Subcutaneous abdominal adipose tissue (tissue), 5 donors: Measurements from ENCODE around the gene VWDE.
"Not testable (repeated sequence)": the region's sequence is repeated elsewhere in the genome, so short reads cannot be mapped to it uniquely, and the experiment has no call there.

Experiments used
- H3K27ac ChIP-seq: one replicate; pipeline ENCODE4 v1.7.0; 2013; ENCODE audit warnings: low read depth, mild to moderate bottlenecking, inconsistent platforms, low read length, moderate library complexity
- H3K27me3 ChIP-seq, 5 donors: one replicate each; pipeline ENCODE4 v1.7.0; 2013; ENCODE audit warnings: low read length in 5 of 5, inconsistent platforms in 1 of 5; ENCODE audit not compliant: control insufficient read depth in 5 of 5, insufficient read depth in 4 of 5
- H3K36me3 ChIP-seq, 5 donors: one replicate each; pipeline ENCODE4 v1.7.0; 2013; ENCODE audit warnings: low read length in 5 of 5; ENCODE audit not compliant: control insufficient read depth in 5 of 5, insufficient read depth in 5 of 5
- H3K4me1 ChIP-seq, 5 donors: one replicate each; pipeline ENCODE4 v1.7.0; 2013; ENCODE audit warnings: low read length in 5 of 5, mild to moderate bottlenecking in 3 of 5, moderate library complexity in 1 of 5; ENCODE audit not compliant: control insufficient read depth in 5 of 5, insufficient read depth in 5 of 5
- H3K4me3 ChIP-seq, 5 donors: one replicate each; pipeline ENCODE4 v1.7.0; 2013; ENCODE audit warnings: low read length in 5 of 5, low read depth in 1 of 5
- H3K9ac ChIP-seq, 5 donors: one replicate each; pipeline ENCODE4 v1.7.0; 2013; ENCODE audit warnings: low read length in 5 of 5, mild to moderate bottlenecking in 4 of 5, moderate library complexity in 3 of 5
- H3K9me3 ChIP-seq, 5 donors: one replicate each; pipeline ENCODE4 v1.7.0; 2013; ENCODE audit warnings: low read length in 5 of 5; ENCODE audit not compliant: control insufficient read depth in 5 of 5
- donor health status: healthy.
- donor health status: healthy.
- donor health status: healthy.
- donor health status: healthy.
- donor health status: healthy.

The VWDE gene

DNA sequence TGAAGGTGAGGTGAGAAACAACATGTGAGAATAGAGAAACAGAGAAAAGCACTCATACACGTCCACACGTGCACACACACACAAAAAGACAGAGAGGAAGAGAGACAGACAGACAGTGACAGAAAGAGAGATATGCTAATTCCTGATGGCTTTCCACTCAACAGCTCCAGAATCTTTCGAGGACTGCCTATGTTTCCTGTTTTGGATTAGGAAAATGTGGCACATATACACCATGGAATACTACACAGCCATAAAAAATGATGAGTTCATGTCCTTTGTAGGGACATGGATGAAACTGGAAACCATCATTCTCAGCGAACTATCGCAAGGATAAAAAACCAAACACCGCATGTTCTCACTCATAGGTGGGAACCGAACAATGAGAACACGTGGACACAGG is 4.0 kb upstream of the VWDE start:
- H3K36me3 ChIP-seq, H3K27ac ChIP-seq, H3K4me3 ChIP-seq, H3K9ac ChIP-seq, H3K9me3 ChIP-seq: not testable (repeated sequence)
- Histone ChIP-seq H3K27me3 (peaks cover 0 to 11% (median 5%) of the 10 kb centered on the region in 5 donors), H3K4me1 (peaks cover 0 to 15% (median 11%) of the 10 kb centered on the region in 5 donors)

DNA sequence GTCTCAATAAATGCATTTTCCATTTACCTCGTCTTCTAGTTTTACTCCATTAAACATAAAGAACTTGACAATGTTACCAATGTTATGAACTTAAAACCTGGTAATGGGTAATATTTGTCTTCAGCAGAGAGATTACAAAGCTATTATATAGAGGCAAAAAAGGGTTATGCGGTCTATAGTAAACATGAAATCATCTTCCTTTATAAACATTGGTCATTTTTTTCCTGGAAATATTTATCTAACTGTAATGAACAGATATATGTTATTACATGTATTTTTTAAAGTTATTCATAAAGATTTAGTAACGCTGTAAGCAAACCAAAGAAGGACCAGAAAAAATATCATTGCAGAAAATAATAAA is 1.3 kb downstream of the VWDE start:
- no peaks in the 10 kb centered on the region for H3K36me3 ChIP-seq
- no peak overlapping the region for H3K9ac ChIP-seq
- no peak overlapping the region for H3K27ac ChIP-seq
- peaks cover 0 to 6% (median 3%) of the 10 kb centered on the region in 5 donors for H3K9me3 ChIP-seq
- peaks cover 0 to 15% (median 11%) of the 10 kb centered on the region in 5 donors for H3K4me1 ChIP-seq
- H3K27me3 ChIP-seq = peaks cover 0 to 11% (median 5%) of the 10 kb centered on the region in 5 donors
- H3K4me3 ChIP-seq = no peak overlapping the region

DNA sequence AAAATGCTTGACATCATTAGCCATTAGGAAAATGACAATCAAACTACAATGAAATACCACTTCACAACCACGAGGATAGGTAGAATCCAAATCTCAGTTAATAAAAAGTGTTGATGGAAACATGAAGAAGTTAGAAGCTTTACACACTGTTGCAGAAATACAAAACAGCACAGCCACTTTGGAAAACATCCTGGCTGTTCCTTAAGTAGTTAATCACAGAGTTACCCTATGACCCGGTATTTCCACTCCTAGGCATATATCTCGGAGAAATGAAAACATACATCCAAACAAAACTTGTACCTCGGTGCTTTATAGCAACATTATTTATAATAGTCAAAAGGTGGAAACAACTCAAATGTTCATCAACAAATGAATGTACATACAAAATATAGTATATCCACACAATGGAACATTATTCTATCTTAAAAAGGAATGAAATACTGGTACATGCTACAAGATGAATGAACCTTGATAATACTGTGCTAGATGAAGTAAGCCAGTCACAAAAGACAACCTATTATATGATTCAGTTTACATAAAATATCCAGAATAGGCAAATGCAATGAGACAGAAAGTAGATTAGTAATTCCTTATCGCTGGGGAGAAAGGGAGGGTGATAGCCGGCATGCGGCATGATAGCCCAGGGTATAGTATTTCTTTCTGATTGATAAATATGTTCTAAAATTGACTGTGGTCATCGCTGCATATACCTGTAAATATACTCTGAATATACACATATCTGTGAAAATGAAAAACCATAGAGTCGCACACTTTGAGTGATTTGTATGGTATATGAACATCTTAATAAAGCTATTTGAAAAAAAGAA is 1.9 kb downstream of the VWDE start:
- Histone ChIP-seq H3K4me1 (peaks cover 0 to 15% (median 11%) of the 10 kb centered on the region in 5 donors), H3K4me3 (no peak overlapping the region), H3K27ac (no peak overlapping the region), H3K36me3 (no peaks in the 10 kb centered on the region), H3K27me3 (peaks cover 0 to 11% (median 5%) of the 10 kb centered on the region in 5 donors), H3K9me3 (peaks cover 0 to 6% (median 3%) of the 10 kb centered on the region in 5 donors), H3K9ac (no peak overlapping the region)

DNA sequence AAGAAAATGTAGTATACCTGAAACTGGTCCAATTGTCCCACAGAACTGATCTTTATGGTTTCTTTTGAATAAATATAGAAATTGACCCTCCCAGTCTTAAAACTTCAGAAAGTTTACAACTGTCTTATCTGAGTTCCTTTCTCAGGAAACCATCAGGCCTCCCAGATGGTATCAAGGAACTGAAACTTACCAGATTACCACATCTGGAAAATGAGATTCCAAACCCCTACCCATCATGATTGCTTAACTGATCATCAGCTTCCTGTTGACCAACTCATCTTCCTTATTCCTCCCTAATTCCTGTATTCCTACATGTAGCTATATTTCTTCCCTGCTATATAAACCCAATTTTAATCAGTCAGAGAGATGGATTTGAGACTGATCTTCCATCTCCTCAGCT is 5.5 kb downstream of the VWDE start:
- Histone ChIP-seq H3K36me3 (no peaks in the 10 kb centered on the region), H3K27me3 (peaks cover 0 to 4% (median under 1%) of the 10 kb centered on the region in 5 donors), H3K9me3 (peaks cover 0 to 6% (median 3%) of the 10 kb centered on the region in 5 donors), H3K27ac (no peak overlapping the region), H3K4me1 (peaks cover 0 to 5% (median 2%) of the 10 kb centered on the region in 5 donors), H3K4me3 (no peak overlapping the region), H3K9ac (no peak overlapping the region)

DNA sequence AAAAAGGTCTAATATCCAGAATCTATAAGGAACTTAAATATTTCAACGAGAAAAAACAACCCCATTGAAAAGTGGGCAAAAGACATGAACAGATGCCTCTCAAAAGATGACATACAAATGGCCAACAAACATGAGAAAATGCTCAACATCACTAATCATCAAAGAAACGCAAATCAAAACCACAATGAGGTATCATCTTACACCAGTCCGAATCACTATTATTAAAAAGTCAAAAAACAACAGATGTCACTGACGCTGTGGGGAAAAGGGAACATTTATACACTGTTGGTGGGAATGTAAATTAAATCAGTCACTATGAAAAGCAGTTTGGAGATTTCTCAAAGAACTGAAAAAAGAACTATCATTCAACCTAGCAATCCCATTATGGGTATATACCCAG is 6.0 kb downstream of the VWDE start:
- H3K9ac ChIP-seq = no peak overlapping the region
- H3K36me3 ChIP-seq = no peaks in the 10 kb centered on the region
- no peaks in the 10 kb centered on the region for H3K4me1 ChIP-seq
- peaks cover 0 to 2% (median 0%) of the 10 kb centered on the region in 5 donors for H3K27me3 ChIP-seq
- H3K27ac ChIP-seq = no peak overlapping the region
- H3K9me3 ChIP-seq = peaks cover 0 to 6% (median 3%) of the 10 kb centered on the region in 5 donors
- H3K4me3 ChIP-seq = no peak overlapping the region

DNA sequence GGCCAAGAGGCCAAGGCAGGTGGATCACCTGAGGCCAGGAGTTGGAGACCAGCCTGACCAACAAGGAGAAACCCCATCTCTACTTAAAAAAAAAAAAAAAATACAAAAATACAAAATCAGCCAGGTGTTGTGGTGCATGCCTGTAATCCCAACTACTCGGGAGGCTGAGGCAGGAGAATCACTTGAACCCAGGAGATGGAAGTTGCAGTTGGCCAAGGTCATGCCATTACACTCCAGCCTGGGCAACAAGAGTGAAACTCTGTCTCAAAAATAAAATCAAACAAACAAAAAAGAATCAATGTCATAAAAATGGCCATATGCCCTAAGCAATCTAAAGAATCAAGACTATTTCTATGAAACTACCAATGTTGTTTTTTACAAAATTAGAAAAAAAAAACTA is 7.0 kb downstream of the VWDE start:
- H3K9ac ChIP-seq, H3K36me3 ChIP-seq, H3K27ac ChIP-seq, H3K4me3 ChIP-seq, H3K27me3 ChIP-seq, H3K4me1 ChIP-seq, H3K9me3 ChIP-seq: not testable (repeated sequence)

DNA sequence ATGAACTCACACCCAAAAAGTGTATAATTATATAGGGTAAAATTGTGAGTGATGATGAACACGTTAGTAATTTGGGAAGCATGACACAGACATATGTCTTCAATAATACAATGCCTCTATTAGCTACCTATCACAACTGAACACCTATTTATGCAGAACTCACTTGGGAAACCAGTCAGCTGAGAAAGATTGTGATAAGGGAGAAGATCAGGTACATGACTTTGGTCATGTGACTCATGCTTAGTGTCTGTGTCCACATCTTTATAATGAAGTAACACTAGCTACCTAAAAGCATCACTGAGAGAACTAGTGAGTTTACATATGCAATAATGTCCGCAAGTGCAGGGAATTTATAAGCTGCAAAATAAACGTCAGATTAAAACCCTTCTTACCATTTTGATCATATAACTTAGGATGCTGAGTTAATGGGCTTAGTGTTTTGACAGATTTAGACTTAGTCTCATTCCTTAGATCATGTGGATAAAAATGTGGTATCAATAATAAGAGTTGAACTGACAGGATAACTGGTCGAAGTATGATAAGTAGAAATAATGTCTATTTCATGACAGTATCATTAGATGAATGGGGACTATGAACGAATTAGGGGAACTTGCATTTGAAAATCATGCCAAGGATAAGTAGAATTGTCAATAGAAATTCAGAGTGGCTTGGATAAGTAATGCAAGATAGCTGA is 11.6 kb downstream of the VWDE start:
- Histone ChIP-seq H3K4me3 (no peak overlapping the region), H3K27me3 (no peaks in the 10 kb centered on the region), H3K9ac (no peak overlapping the region), H3K36me3 (no peaks in the 10 kb centered on the region), H3K9me3 (no peaks in the 10 kb centered on the region), H3K27ac (no peak overlapping the region), H3K4me1 (no peaks in the 10 kb centered on the region)

DNA sequence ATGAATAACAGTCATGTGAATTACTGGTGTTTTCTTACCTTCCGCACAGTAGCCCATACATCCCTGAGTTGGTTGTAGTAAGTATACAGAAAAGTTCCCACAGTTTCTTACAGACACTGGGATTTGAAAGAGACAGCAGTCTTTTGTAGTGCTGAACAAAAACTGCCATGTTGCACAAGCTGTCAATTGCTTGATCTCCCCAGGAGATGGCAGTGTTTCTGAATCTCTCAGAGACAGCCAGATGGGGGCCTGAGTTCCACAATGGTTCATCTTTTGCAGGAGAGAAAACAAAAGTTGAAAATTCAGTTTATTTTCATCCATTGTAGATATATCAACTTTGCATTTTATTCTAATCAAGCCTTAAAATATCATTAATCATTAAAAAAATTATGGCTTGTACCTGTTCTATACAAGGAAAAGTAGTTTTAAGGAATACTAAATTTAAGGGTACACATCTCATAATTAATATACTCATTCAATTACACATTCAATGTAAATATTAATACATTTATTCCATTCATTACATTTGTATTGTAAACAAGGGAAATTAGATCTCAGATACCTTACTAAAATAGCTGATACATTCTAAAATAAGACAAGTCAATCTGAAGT is 14.5 kb downstream of the VWDE start:
- no peaks in the 10 kb centered on the region for H3K4me1 ChIP-seq
- H3K27ac ChIP-seq = no peak overlapping the region
- no peaks in the 10 kb centered on the region for H3K9me3 ChIP-seq
- H3K27me3 ChIP-seq = no peaks in the 10 kb centered on the region
- no peak overlapping the region for H3K9ac ChIP-seq
- H3K4me3 ChIP-seq = no peak overlapping the region
- H3K36me3 ChIP-seq = no peaks in the 10 kb centered on the region

DNA sequence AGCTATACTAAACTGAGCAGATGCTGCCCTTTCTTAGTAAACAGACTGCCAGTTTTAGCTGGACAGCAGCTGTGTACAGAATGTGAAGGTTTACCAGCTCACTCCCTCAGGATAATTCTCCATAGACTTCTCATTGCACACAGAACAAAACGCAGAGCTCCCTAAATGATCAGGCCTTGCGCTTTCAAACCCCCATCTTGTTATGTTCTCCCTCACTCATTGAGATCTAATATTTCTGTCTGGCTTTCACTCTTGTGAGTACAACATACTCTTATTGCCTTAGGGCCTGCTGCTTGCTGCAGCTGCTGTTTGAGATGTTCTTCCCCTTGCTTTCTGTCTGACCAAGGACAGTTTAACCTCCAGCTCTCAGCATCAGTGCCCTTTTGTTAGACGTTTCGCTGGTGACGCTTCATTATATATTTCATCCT is 17.3 kb downstream of the VWDE start:
- Histone ChIP-seq H3K9me3 (no peaks in the 10 kb centered on the region), H3K27ac (no peak overlapping the region), H3K4me1 (peaks cover 0 to 3% (median 0%) of the 10 kb centered on the region in 5 donors), H3K4me3 (no peak overlapping the region), H3K36me3 (no peaks in the 10 kb centered on the region), H3K9ac (no peak overlapping the region), H3K27me3 (no peaks in the 10 kb centered on the region)

DNA sequence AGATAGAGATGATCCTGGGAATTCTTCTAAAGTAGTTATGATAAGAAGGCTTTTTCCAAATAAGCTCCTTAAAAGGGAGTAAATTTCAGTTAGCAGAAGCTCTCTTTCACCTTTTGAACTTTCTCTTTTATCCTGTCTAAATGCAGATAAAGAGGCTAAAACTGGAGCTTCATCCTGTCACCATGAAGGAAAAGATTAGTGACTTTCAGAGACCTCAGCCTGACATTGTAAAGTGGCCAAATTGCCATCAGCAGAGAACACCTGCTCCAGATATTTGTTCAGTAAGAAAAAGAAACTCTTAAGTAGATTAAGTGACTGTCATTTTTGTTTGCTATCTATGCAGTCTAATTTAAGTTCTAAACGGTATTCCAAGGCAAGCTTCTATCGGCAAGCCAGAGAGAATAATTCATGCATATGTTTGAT is 18.3 kb downstream of the VWDE start:
- no peaks in the 10 kb centered on the region for H3K36me3 ChIP-seq
- H3K27ac ChIP-seq = no peak overlapping the region
- no peak overlapping the region for H3K4me3 ChIP-seq
- no peaks in the 10 kb centered on the region for H3K27me3 ChIP-seq
- H3K9me3 ChIP-seq = no peaks in the 10 kb centered on the region
- H3K9ac ChIP-seq = no peak overlapping the region
- H3K4me1 ChIP-seq = peaks cover 0 to 3% (median 0%) of the 10 kb centered on the region in 5 donors
